Head of caudate nucleus (tissue), 42 donors: ENCODE measurements around the gene DHX29.

Source experiments
- DNase-seq, 42 donors: peaks; one replicate each; pipeline versions ENCODE4 v3.0.0 to v3.0.0-alpha.2; 2020 to 2021; ENCODE audit warnings: mixed read lengths in 7 of 42
- intact Hi-C: fragments of 100-400 bp; cut with DNase I; formaldehyde crosslinking; loops from one replicate; pipeline ENCODE4 v1.15.0; 2022

Gene DHX29

GRCh38 chr5:55236800-55237199 is 70.7 kb downstream of the DHX29 start:
- intact Hi-C loops = no loop called here
- no peak for DNase-seq

GRCh38 chr5:55234121-55234700 is 73.3 kb downstream of the DHX29 start:
- intact Hi-C loops = loop anchor here (5.0 kb wide), 2 partner anchors 62 to 73 kb away; partner anchors contain the start of genes CDC20B, DHX29 and MTREX
- peak in 14 of 42 donors; percentile 14 to 51 (median 31) for DNase-seq

- intact Hi-C loops = loop anchor here (5.0 kb wide), 2 partner anchors 61 to 74 kb away; partner anchors contain the start of genes CDC20B, DHX29 and MTREX
- peak in 40 of 42 donors; percentile 31 to 92 (median 76) for DNase-seq
Observed at GRCh38 chr5:55232985-55233928, 74.2 kb downstream of the DHX29 start, which contains the start of gene CCNO. CCNO (minus strand) TSS chr5:55233608; CDS start chr5:55233523, 85 bp downstream.

GRCh38 chr5:55232271-55232984 is 75.1 kb downstream of the DHX29 start:
- peak in 38 of 42 donors; percentile 14 to 87 (median 70) for DNase-seq
- intact Hi-C loops = loop anchor here (5.0 kb wide), 2 partner anchors 60 to 75 kb away; partner anchors contain the start of genes CDC20B, DHX29 and MTREX

GRCh38 chr5:55231919-55232270 is 75.6 kb downstream of the DHX29 start:
- peak in 1 of 42 donors; percentile 14 for DNase-seq
- intact Hi-C loops = loop anchor here (5.0 kb wide), 2 partner anchors 60 to 75 kb away; partner anchors contain the start of genes CDC20B, DHX29 and MTREX

GRCh38 chr5:55231029-55231918 is 76.2 kb downstream of the DHX29 start:
- intact Hi-C loops = loop anchor here (5.0 kb wide), 2 partner anchors 59 to 76 kb away; partner anchors contain the start of genes CDC20B, DHX29 and MTREX

GRCh38 chr5:55230086-55230629 is 77.3 kb downstream of the DHX29 start:
- intact Hi-C loops = loop anchor here (5.0 kb wide), 2 partner anchors 58 to 77 kb away; partner anchors contain the start of genes CDC20B, DHX29 and MTREX
- no peak for DNase-seq

More at GRCh38 chr5:55231029-55231918, 76.2 kb downstream of the DHX29 start:
- DNase-seq = peak in 37 of 42 donors; percentile 22 to 80 (median 60)

GRCh38 chr5:55227664-55228430 is 79.6 kb downstream of the DHX29 start:
- no peak for DNase-seq
- intact Hi-C loops = no loop called here

GRCh38 chr5:55226934-55227663 is 80.4 kb downstream of the DHX29 start, which contains the start of gene MCIDAS:
MCIDAS (minus strand) TSS chr5:55227315; CDS start chr5:55227138, 177 bp downstream.
- DNase-seq = peak in 34 of 42 donors; percentile 11 to 75 (median 48)
- intact Hi-C loops = no loop called here

- peak in 37 of 42 donors; percentile 17 to 78 (median 55) for DNase-seq
- intact Hi-C loops = no loop called here
Observed at GRCh38 chr5:55226027-55226933, 81.2 kb downstream of the DHX29 start.

GRCh38 chr5:55225346-55225745 is 82.1 kb downstream of the DHX29 start:
- intact Hi-C loops = no loop called here
- no peak for DNase-seq

GRCh38 chr5:55223812-55224240 is 83.7 kb downstream of the DHX29 start:
- intact Hi-C loops = no loop called here
- no peak for DNase-seq

GRCh38 chr5:55222985-55223811 is 84.3 kb downstream of the DHX29 start:
- DNase-seq = peak in 1 of 42 donors; percentile 10
- intact Hi-C loops = no loop called here
